Measurements from ENCODE around the gene RDH5. TPM values are rescaled to one million over a fixed set of nuclear protein-coding genes. Genes with fewer than 3 reads are reported as not detected.

The RDH5 gene
- polyA plus RNA-seq, 1 of the 3 experiments (the other 2 are of a cell fraction) = 5.2 TPM

DNA sequence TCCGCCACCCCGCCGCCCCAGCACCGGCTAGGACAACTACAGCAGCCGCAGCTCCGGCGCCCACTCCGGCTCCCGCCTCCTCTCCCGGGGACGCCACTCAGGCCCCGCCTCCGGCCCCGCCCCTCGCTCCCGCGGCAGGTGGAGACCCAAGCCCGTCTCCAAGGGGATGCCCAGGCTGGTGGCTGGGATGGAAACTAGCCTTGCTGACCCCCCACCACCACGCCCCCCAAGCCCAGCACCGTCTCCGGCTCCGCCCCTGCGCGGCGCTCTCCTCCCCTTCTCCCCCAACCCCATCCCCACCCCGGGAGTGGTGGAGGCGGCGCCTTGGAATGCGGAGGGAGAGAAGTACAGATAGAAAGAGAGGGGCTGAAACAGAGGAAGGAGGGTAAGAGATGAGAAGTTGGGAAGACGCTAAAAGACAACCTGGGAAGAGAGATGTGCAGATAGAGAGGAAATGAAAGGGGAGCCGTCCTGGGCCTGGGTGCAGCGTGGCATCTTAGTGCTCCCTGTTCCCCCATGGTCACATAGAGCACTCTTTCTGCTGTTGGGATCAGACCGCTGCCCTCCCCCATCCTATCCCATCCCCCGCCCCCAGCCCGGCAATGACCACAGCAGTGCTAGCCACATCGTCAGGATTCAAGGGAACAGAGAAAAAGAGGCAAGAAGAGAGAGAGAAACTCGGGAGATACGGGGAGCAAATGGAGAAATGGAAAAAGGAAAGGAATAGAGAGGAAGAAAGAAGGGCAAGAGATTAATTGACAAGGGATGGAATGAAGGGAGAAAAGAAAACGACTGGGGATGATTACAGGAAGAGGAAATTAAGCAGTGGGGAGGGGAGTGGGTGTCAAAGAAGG lies 12.1 kb upstream of the RDH5 start, which contains the start of gene ITGA7:
Gene ITGA7, minus strand, starts transcription at position 64 of the 854 bp plus-strand sequence. CDS start 222 bp downstream, outside the sequence.
- H3K27ac ChIP-seq (ENCODE audit: low read depth in 2 of 2, low read length in 1 of 2) = no peak within 1 kb of the TSS
- peak within 1 kb of the TSS; percentile 51 to 69 for H3K4me3 ChIP-seq (ENCODE audit: low read depth in 2 of 2, low read length in 1 of 2)
- CTCF ChIA-PET = interaction anchor here (0.9 to 1.6 kb wide), 4 partner anchors 17 to 64 kb away, joined by 3 to 6 read pairs (median 4); no protein-coding TSS in a partner anchor
- H3K9ac ChIP-seq = peak within 1 kb of the TSS; percentile 41; the same call in 1 of the 2 replicates
- no peaks in the 10 kb centered on the region for H4K20me1 ChIP-seq (ENCODE audit: insufficient read depth)
- H3K9me2 ChIP-seq = no peaks in the 10 kb centered on the region
- peaks cover 11 to 12% of the 10 kb centered on the region in 2 experiments; a peak in 2 of 4 replicates for H3K4me1 ChIP-seq (ENCODE audit: control insufficient read depth in 1 of 2, insufficient read depth in 2 of 2, low read depth in 1 of 2, low read length in 1 of 2)
- H3K79me2 ChIP-seq (ENCODE audit: insufficient read depth) = no peaks in the 10 kb centered on the region
- H3K4me2 ChIP-seq = peak within 1 kb of the TSS; percentile 87
- no peaks in the 10 kb centered on the region; the same call in 1 of the 2 replicates for H3K27me3 ChIP-seq (ENCODE audit: insufficient read depth)
- POLR2A ChIA-PET = interaction anchor here (1.2 kb wide), 1 partner anchor 8 kb away, joined by 6 read pairs; the partner anchor contains the start of gene BLOC1S1
- TF ChIP-seq, protein P1, sequence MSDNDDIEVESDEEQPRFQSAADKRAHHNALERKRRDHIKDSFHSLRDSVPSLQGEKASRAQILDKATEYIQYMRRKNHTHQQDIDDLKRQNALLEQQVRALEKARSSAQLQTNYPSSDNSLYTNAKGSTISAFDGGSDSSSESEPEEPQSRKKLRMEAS (IDR thresholded peaks at IDR 0.05; ENCODE audit: low read depth) = no peak
- TF ChIP-seq, protein P2, sequence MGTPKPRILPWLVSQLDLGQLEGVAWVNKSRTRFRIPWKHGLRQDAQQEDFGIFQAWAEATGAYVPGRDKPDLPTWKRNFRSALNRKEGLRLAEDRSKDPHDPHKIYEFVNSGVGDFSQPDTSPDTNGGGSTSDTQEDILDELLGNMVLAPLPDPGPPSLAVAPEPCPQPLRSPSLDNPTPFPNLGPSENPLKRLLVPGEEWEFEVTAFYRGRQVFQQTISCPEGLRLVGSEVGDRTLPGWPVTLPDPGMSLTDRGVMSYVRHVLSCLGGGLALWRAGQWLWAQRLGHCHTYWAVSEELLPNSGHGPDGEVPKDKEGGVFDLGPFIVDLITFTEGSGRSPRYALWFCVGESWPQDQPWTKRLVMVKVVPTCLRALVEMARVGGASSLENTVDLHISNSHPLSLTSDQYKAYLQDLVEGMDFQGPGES (IDR thresholded peaks at IDR 0.05; ENCODE audit: low read depth, low read length) = no peak
- TF ChIP-seq RCOR1 (IDR thresholded peaks at IDR 0.05; ENCODE audit: low read length) (no peak), TEAD4 (IDR thresholded peaks at IDR 0.05; ENCODE audit: borderline replicate concordance, insufficient read depth) (no peak), YY1 (IDR thresholded peaks at IDR 0.05; ENCODE audit: low read depth) (no peak), NFIC (IDR thresholded peaks at IDR 0.05; ENCODE audit: borderline replicate concordance) (no peak), TAF1 (IDR thresholded peaks at IDR 0.05; ENCODE audit: borderline replicate concordance, low read depth, low read length) (no peak), ELF1 (IDR thresholded peaks at IDR 0.05) (no peak), POLR2AphosphoS5 (IDR thresholded peaks at IDR 0.05; ENCODE audit: low read depth, low read length) (no peak), GATA2 (CRISPR knock-in tag; IDR thresholded peaks at IDR 0.05) (no peak), FOXJ3 (CRISPR knock-in tag; IDR thresholded peaks at IDR 0.05) (no peak), RXRA (IDR thresholded peaks at IDR 0.05; ENCODE audit: borderline replicate concordance, low read depth) (no peak), MEF2A (IDR thresholded peaks at IDR 0.05; ENCODE audit: borderline replicate concordance, low read depth) (no peak)
- TF ChIP-seq, protein P3, sequence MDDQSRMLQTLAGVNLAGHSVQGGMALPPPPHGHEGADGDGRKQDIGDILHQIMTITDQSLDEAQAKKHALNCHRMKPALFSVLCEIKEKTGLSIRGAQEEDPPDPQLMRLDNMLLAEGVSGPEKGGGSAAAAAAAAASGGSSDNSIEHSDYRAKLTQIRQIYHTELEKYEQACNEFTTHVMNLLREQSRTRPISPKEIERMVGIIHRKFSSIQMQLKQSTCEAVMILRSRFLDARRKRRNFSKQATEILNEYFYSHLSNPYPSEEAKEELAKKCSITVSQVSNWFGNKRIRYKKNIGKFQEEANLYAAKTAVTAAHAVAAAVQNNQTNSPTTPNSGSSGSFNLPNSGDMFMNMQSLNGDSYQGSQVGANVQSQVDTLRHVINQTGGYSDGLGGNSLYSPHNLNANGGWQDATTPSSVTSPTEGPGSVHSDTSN (IDR thresholded peaks at IDR 0.05) = no peak
- TF ChIP-seq, protein P4, sequence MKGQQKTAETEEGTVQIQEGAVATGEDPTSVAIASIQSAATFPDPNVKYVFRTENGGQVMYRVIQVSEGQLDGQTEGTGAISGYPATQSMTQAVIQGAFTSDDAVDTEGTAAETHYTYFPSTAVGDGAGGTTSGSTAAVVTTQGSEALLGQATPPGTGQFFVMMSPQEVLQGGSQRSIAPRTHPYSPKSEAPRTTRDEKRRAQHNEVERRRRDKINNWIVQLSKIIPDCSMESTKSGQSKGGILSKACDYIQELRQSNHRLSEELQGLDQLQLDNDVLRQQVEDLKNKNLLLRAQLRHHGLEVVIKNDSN (IDR thresholded peaks at IDR 0.05; ENCODE audit: borderline replicate concordance, low read depth) = no peak
- TF ChIP-seq, protein P5, sequence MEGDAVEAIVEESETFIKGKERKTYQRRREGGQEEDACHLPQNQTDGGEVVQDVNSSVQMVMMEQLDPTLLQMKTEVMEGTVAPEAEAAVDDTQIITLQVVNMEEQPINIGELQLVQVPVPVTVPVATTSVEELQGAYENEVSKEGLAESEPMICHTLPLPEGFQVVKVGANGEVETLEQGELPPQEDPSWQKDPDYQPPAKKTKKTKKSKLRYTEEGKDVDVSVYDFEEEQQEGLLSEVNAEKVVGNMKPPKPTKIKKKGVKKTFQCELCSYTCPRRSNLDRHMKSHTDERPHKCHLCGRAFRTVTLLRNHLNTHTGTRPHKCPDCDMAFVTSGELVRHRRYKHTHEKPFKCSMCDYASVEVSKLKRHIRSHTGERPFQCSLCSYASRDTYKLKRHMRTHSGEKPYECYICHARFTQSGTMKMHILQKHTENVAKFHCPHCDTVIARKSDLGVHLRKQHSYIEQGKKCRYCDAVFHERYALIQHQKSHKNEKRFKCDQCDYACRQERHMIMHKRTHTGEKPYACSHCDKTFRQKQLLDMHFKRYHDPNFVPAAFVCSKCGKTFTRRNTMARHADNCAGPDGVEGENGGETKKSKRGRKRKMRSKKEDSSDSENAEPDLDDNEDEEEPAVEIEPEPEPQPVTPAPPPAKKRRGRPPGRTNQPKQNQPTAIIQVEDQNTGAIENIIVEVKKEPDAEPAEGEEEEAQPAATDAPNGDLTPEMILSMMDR (IDR thresholded peaks at IDR 0.05) = no peak
- TF ChIP-seq, protein P6, sequence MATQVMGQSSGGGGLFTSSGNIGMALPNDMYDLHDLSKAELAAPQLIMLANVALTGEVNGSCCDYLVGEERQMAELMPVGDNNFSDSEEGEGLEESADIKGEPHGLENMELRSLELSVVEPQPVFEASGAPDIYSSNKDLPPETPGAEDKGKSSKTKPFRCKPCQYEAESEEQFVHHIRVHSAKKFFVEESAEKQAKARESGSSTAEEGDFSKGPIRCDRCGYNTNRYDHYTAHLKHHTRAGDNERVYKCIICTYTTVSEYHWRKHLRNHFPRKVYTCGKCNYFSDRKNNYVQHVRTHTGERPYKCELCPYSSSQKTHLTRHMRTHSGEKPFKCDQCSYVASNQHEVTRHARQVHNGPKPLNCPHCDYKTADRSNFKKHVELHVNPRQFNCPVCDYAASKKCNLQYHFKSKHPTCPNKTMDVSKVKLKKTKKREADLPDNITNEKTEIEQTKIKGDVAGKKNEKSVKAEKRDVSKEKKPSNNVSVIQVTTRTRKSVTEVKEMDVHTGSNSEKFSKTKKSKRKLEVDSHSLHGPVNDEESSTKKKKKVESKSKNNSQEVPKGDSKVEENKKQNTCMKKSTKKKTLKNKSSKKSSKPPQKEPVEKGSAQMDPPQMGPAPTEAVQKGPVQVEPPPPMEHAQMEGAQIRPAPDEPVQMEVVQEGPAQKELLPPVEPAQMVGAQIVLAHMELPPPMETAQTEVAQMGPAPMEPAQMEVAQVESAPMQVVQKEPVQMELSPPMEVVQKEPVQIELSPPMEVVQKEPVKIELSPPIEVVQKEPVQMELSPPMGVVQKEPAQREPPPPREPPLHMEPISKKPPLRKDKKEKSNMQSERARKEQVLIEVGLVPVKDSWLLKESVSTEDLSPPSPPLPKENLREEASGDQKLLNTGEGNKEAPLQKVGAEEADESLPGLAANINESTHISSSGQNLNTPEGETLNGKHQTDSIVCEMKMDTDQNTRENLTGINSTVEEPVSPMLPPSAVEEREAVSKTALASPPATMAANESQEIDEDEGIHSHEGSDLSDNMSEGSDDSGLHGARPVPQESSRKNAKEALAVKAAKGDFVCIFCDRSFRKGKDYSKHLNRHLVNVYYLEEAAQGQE (IDR thresholded peaks at IDR 0.05; ENCODE audit: low read depth, low read length) = no peak
- H3K9me3 ChIP-seq = no peaks in the 10 kb centered on the region
- peak; percentile 92 for DNase-seq
- H3K36me3 ChIP-seq (replicated peaks in 1 of 2; ENCODE audit: control insufficient read depth in 1 of 2, insufficient read depth in 2 of 2, low read length in 1 of 2) = no peaks in the 10 kb centered on the region
- peak within 1 kb of the TSS; percentile 92 for H2AFZ ChIP-seq (ENCODE audit: low read depth)
- under 1% methylated on average over 25 of the region's 39 CpGs for WGBS (ENCODE audit: low lambda C conversion rate)
- no peaks in the 10 kb centered on the region for H3F3A ChIP-seq (replicated peaks; ENCODE audit: insufficient read depth)
